GM18499 (cell line): ENCODE data around the gene KDM3A.

Source experiments
- ATAC-seq: cut with Tn5 transposase; IDR thresholded peaks from one replicate; pipeline ENCODE4 v1.9.1; 2021; ENCODE audit warnings: moderate number of reproducible peaks; ENCODE audit not compliant: insufficient read depth, unreplicated experiment

Gene KDM3A

GRCh38 chr2:86440631-86441391, at the start of gene KDM3A:
KDM3A (plus strand) TSS chr2:86441371; CDS start chr2:86442048, 677 bp downstream.
- peak; percentile 47 for ATAC-seq

- ATAC-seq: no peak
Measured at GRCh38 chr2:86392873-86393518, 48.2 kb upstream of the KDM3A start.

- ATAC-seq: no peak
Measured at GRCh38 chr2:86393521-86394491, 47.4 kb upstream of the KDM3A start.

- no peak for ATAC-seq
Measured at GRCh38 chr2:86396291-86396785, 44.8 kb upstream of the KDM3A start.

GRCh38 chr2:86397986-86398385, 43.2 kb upstream of the KDM3A start:
- no peak for ATAC-seq

- no peak for ATAC-seq
Measured at GRCh38 chr2:86398500-86399474, 42.4 kb upstream of the KDM3A start.

GRCh38 chr2:86400321-86400720, 40.9 kb upstream of the KDM3A start:
- ATAC-seq: no peak

- ATAC-seq: no peak
Measured at GRCh38 chr2:86410581-86410980, 30.6 kb upstream of the KDM3A start.

- ATAC-seq: no peak
Measured at GRCh38 chr2:86411396-86411795, 29.8 kb upstream of the KDM3A start.

- no peak for ATAC-seq
Measured at GRCh38 chr2:86412007-86412406, 29.2 kb upstream of the KDM3A start.

- no peak for ATAC-seq
Measured at GRCh38 chr2:86413296-86414094, 27.7 kb upstream of the KDM3A start.

- no peak for ATAC-seq
Measured at GRCh38 chr2:86414996-86415395, 26.2 kb upstream of the KDM3A start.

- ATAC-seq: no peak
Measured at GRCh38 chr2:86416146-86416545, 25.0 kb upstream of the KDM3A start.

GRCh38 chr2:86417961-86418360, 23.2 kb upstream of the KDM3A start:
- ATAC-seq: no peak

- no peak for ATAC-seq
Measured at GRCh38 chr2:86420913-86421312, 20.3 kb upstream of the KDM3A start.

- no peak for ATAC-seq
Measured at GRCh38 chr2:86426271-86426670, 14.9 kb upstream of the KDM3A start.

- ATAC-seq: no peak
Measured at GRCh38 chr2:86429335-86429734, 11.8 kb upstream of the KDM3A start.

GRCh38 chr2:86430368-86430767, 10.8 kb upstream of the KDM3A start:
- ATAC-seq: no peak

- ATAC-seq: no peak
Measured at GRCh38 chr2:86433137-86433536, 8.0 kb upstream of the KDM3A start.
